ENCODE data around the gene ATXN7L1. TPM values are rescaled to one million over a fixed set of nuclear protein-coding genes. Genes with fewer than 3 reads are reported as not detected.

ATXN7L1 gene
- total RNA-seq, 1 experiment from 2014 or later = 24.3 TPM

DNA sequence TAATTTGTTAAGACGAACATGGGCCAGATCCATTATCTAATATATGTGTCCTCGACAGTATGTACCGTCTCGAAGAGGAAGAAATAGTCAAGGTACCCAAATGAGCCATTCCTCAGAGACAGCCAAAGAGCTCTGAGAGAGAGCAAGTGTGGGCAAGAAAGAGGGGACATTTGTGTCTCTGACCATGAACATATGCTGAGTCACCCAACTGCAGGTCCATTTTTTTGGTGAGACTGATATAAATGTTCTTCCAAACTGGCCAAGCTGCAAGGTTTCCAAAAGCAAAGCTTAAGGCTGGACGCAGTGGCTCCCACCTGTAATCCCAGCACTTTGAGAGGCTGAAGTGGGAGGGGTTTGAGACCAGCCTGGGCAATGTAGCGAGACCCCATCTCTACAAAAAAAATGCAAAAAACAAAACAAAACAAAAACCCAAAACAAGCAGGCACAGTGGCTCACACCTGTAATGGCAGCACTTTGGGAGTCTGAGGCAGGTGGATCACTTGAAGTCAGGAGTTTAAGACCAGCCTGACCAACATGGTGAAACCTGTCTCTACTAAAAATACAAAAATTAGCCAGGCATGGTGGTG, 26.0 kb upstream of the ATXN7L1 start:
- no peak overlapping the region for H3K23ac ChIP-seq (ENCODE audit: insufficient read length, low read depth, low read length)
- H4K20me1 ChIP-seq (ENCODE audit: control insufficient read depth, insufficient read depth, insufficient read length) = no peaks in the 10 kb centered on the region
- no peaks in the 10 kb centered on the region for H3K79me1 ChIP-seq (ENCODE audit: insufficient read depth, low read depth, low read length, poor library complexity, severe bottlenecking)
- Mint-ChIP-seq H3K36me3 (ENCODE audit: insufficient read depth in 1 of 3, low read depth in 3 of 3) (peaks cover 0 to 4% (median 2%) of the 10 kb centered on the region in 3 experiments; a peak in 4 of 7 replicates), H3K27ac (no peak overlapping the region; a peak in 1 of 7 replicates), H3K27me3 (ENCODE audit: low read depth) (no peaks in the 10 kb centered on the region), H3K4me3 (no peak overlapping the region), H3K4me1 (peaks cover 18 to 24% of the 10 kb centered on the region in 2 experiments), H3K9me3 (no peaks in the 10 kb centered on the region)
- H3K27me3 ChIP-seq (ENCODE audit: insufficient read depth, low read length) = no peaks in the 10 kb centered on the region
- no peak overlapping the region for H2AFZ ChIP-seq (ENCODE audit: low read length)
- H2BK5ac ChIP-seq (ENCODE audit: insufficient read length, low read length) = no peak overlapping the region
- DNase-seq = no peak
- H3K4me2 ChIP-seq (ENCODE audit: insufficient read depth, insufficient read length, low read length) = no peak overlapping the region
- no peak overlapping the region for H2AK5ac ChIP-seq (ENCODE audit: insufficient read length, low read length)
- H3K4me1 ChIP-seq (ENCODE audit: insufficient read depth, low read length) = peaks cover 4% of the 10 kb centered on the region; the same call in 1 of the 2 replicates
- H4K8ac ChIP-seq (replicated peaks; ENCODE audit: insufficient read length, low read depth, low read length) = no peak overlapping the region
- no peak overlapping the region for H3K14ac ChIP-seq (ENCODE audit: insufficient read depth, low read length)
- H4K91ac ChIP-seq (ENCODE audit: insufficient read length, low read depth, low read length) = no peak overlapping the region
- TF ChIP-seq, protein P1, sequence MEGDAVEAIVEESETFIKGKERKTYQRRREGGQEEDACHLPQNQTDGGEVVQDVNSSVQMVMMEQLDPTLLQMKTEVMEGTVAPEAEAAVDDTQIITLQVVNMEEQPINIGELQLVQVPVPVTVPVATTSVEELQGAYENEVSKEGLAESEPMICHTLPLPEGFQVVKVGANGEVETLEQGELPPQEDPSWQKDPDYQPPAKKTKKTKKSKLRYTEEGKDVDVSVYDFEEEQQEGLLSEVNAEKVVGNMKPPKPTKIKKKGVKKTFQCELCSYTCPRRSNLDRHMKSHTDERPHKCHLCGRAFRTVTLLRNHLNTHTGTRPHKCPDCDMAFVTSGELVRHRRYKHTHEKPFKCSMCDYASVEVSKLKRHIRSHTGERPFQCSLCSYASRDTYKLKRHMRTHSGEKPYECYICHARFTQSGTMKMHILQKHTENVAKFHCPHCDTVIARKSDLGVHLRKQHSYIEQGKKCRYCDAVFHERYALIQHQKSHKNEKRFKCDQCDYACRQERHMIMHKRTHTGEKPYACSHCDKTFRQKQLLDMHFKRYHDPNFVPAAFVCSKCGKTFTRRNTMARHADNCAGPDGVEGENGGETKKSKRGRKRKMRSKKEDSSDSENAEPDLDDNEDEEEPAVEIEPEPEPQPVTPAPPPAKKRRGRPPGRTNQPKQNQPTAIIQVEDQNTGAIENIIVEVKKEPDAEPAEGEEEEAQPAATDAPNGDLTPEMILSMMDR (conservative IDR thresholded peaks at IDR 0.05) = no peak
- H3K9ac ChIP-seq (ENCODE audit: extremely low read depth, insufficient read length, low read length) = no peak overlapping the region
- no peak overlapping the region for H2BK20ac ChIP-seq (ENCODE audit: low read depth, low read length, poor library complexity, severe bottlenecking)
- no peaks in the 10 kb centered on the region for H3K9me3 ChIP-seq (ENCODE audit: control insufficient read depth, low read depth, low read length)
- H2BK15ac ChIP-seq (ENCODE audit: low read depth, low read length) = no peak overlapping the region
- H3K27ac ChIP-seq (ENCODE audit: insufficient read length, low read depth, low read length) = no peak overlapping the region
- WGBS (ENCODE audit: extremely low coverage, insufficient read length, low lambda C conversion rate) = no CpG with 5 or more reads among the region's 6 CpGs
- H2BK12ac ChIP-seq (ENCODE audit: insufficient read length, low read depth, low read length) = no peak overlapping the region
- no peaks in the 10 kb centered on the region for H3K23me2 ChIP-seq (ENCODE audit: insufficient read length, low read depth, low read length, poor library complexity, severe bottlenecking)
- H3T11ph ChIP-seq (ENCODE audit: low read length) = no peak overlapping the region
- H3K18ac ChIP-seq (ENCODE audit: insufficient read length, low read depth, low read length) = no peak overlapping the region
- no peak overlapping the region for H3K4ac ChIP-seq (ENCODE audit: low read depth, low read length)
- no peak overlapping the region for H4K5ac ChIP-seq (ENCODE audit: insufficient read length, low read depth, low read length)
- H2BK120ac ChIP-seq (ENCODE audit: low read depth, low read length, poor library complexity, severe bottlenecking) = no peak overlapping the region
- no peak overlapping the region for H3K56ac ChIP-seq (ENCODE audit: insufficient read length, low read depth, low read length)
- H3K79me2 ChIP-seq (ENCODE audit: insufficient read depth, low read length) = no peaks in the 10 kb centered on the region
